HL-60 (cell line): Measurements from ENCODE around the gene PDCD6IP.

Experiments used
- DNase-seq, 2 experiments: peaks; one replicate each; pipeline ENCODE4 v3.0.0-alpha.2; 2010 to 2020; ENCODE audit warnings: low read depth in 1 of 2, low spot score in 1 of 2
- H3K27ac ChIP-seq: fragments of 250-450 bp; sonication (Bioruptor Pico); replicated peaks from 2 replicates; pipeline ENCODE4 v1.5.1; 2020; ENCODE audit warnings: mild to moderate bottlenecking, moderate library complexity
- H3K27me3 ChIP-seq: fragments of 250-450 bp; sonication (Bioruptor Pico); 2 replicates; pipeline ENCODE4 v1.5.1; 2021; ENCODE audit warnings: mild to moderate bottlenecking, moderate library complexity; ENCODE audit not compliant: insufficient read depth, poor library complexity, severe bottlenecking
- H3K4me3 ChIP-seq: replicated peaks from 2 replicates; pipeline ENCODE4 v1.5.1; 2011; ENCODE audit warnings: mild to moderate bottlenecking, control low read depth, low read length; ENCODE audit not compliant: insufficient read depth
- GABPA ChIP-seq: IDR thresholded peaks from 2 replicates; pipeline ENCODE4 v1.6.1; 2012; ENCODE audit warnings: low read depth
- POLR2AphosphoS5 ChIP-seq: IDR thresholded peaks from 2 replicates; pipeline ENCODE4 v1.6.1; 2012; ENCODE audit warnings: low read depth
- SPI1 ChIP-seq: IDR thresholded peaks from 2 replicates; pipeline ENCODE4 v1.6.1; 2012; ENCODE audit warnings: low read depth, mild to moderate bottlenecking, borderline replicate concordance
- TF ChIP-seq, protein P1 (sequence below): IDR thresholded peaks from 2 replicates; pipeline ENCODE4 v1.6.1; 2012; ENCODE audit warnings: low read depth; ENCODE audit not compliant: insufficient replicate concordance
- TF ChIP-seq, protein P2 (sequence below): IDR thresholded peaks from one replicate; pipeline ENCODE4 v1.5.1; 2011; ENCODE audit warnings: low read length, control low read depth, inconsistent platforms; ENCODE audit not compliant: insufficient read depth

PDCD6IP gene

DNA sequence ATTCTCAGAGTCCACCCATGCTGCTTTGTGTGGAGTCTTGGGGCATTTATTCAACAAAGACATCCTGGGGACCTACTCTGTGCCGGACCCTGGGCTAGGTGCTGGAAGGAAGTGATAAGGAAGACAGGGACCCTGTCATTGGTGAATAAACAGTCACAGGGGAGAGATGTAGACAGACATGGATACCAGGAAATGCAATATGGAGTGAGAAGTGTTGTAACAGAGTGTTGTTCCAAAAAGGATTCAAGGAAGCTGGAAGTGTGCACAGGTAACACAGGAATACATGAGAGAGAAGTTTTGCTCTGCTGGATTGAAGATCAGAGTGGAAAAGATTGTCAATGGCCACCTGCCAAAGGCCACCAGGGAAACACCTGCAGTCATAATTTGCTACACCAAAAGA lies 89.0 kb downstream of the PDCD6IP start:
- no peak overlapping the region for H3K27ac ChIP-seq
- TF ChIP-seq SPI1 (no peak), GABPA (no peak), POLR2AphosphoS5 (no peak)
- TF ChIP-seq, protein P1, sequence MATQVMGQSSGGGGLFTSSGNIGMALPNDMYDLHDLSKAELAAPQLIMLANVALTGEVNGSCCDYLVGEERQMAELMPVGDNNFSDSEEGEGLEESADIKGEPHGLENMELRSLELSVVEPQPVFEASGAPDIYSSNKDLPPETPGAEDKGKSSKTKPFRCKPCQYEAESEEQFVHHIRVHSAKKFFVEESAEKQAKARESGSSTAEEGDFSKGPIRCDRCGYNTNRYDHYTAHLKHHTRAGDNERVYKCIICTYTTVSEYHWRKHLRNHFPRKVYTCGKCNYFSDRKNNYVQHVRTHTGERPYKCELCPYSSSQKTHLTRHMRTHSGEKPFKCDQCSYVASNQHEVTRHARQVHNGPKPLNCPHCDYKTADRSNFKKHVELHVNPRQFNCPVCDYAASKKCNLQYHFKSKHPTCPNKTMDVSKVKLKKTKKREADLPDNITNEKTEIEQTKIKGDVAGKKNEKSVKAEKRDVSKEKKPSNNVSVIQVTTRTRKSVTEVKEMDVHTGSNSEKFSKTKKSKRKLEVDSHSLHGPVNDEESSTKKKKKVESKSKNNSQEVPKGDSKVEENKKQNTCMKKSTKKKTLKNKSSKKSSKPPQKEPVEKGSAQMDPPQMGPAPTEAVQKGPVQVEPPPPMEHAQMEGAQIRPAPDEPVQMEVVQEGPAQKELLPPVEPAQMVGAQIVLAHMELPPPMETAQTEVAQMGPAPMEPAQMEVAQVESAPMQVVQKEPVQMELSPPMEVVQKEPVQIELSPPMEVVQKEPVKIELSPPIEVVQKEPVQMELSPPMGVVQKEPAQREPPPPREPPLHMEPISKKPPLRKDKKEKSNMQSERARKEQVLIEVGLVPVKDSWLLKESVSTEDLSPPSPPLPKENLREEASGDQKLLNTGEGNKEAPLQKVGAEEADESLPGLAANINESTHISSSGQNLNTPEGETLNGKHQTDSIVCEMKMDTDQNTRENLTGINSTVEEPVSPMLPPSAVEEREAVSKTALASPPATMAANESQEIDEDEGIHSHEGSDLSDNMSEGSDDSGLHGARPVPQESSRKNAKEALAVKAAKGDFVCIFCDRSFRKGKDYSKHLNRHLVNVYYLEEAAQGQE, result no peak
- TF ChIP-seq, protein P2, sequence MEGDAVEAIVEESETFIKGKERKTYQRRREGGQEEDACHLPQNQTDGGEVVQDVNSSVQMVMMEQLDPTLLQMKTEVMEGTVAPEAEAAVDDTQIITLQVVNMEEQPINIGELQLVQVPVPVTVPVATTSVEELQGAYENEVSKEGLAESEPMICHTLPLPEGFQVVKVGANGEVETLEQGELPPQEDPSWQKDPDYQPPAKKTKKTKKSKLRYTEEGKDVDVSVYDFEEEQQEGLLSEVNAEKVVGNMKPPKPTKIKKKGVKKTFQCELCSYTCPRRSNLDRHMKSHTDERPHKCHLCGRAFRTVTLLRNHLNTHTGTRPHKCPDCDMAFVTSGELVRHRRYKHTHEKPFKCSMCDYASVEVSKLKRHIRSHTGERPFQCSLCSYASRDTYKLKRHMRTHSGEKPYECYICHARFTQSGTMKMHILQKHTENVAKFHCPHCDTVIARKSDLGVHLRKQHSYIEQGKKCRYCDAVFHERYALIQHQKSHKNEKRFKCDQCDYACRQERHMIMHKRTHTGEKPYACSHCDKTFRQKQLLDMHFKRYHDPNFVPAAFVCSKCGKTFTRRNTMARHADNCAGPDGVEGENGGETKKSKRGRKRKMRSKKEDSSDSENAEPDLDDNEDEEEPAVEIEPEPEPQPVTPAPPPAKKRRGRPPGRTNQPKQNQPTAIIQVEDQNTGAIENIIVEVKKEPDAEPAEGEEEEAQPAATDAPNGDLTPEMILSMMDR, result no peak

DNA sequence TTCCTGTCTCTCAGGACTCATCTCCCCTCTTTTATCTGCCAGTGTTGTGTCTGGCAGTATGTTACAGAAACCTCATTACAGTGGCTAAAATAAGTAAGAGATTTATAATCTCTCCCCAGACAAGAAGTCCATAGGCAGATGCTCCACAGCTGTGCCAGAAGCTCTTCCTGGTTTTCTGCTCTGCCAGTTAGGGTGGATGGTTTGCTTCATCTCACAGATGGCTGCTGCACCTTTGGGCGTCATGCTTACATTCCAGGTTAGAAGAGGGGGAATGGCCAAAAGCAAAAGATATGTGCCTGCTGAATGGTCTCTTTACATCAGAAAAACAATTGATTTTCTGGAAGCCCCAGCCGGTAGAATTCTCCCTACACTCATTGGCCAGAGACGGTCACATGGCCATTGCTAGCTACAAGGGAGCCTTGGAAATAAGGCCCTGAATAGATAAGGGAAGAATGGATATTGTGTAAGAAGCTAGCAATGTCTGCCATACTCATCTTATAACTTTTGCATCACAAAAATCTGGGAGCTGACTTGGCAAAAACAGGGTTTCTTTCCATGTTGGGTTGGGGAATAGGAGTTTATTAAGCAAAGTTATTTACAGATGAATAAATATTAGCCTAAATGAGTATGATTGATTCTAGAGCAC lies 91.1 kb downstream of the PDCD6IP start:
- no peak for DNase-seq
- Histone ChIP-seq H3K27me3 (peaks cover 2% of the 10 kb centered on the region), H3K27ac (no peak overlapping the region), H3K4me3 (no peak overlapping the region)
- TF ChIP-seq, protein P2, result no peak
- TF ChIP-seq POLR2AphosphoS5 (no peak), SPI1 (no peak), GABPA (no peak)
- TF ChIP-seq, protein P1, result no peak

More for the DNA sequence above, 89.0 kb downstream of the PDCD6IP start:
- Histone ChIP-seq H3K27me3 (peaks cover 2% of the 10 kb centered on the region), H3K4me3 (no peak overlapping the region)
- DNase-seq, result no peak

DNA sequence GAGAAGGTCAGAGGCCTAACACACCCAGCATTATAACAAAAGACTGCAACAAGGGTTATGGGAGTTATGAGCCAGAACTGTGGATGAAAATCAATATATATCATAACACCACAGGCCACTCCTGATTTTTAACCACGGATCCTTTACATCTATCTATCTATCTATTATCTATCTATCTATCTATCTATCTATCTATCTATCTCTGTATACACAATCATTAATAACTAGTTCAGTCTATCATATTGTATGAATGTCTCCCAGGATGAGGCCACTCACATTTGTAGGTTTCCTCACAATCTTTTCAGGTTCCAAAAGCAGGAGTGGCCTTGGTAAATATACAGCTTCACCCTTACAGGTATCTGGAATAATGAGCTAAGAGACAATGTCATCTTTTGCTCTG lies 94.2 kb downstream of the PDCD6IP start:
- H3K27ac ChIP-seq, result no peak overlapping the region
- H3K4me3 ChIP-seq, result no peak overlapping the region
- no peak for DNase-seq
- H3K27me3 ChIP-seq, result peaks cover 2% of the 10 kb centered on the region
- no peak for TF ChIP-seq POLR2AphosphoS5
- no peak for TF ChIP-seq GABPA
- TF ChIP-seq, protein P1, result no peak
- TF ChIP-seq, protein P2, result no peak
- TF ChIP-seq SPI1, result no peak
